IMR-90 (cell line): ENCODE data around the gene PHF8. TPM values are rescaled to one million over a fixed set of nuclear protein-coding genes. Genes with fewer than 3 reads are reported as not detected.

Experiments
- ATAC-seq: fragments of 200-7000 bp; cut with Tn5 transposase; 2 replicates; pipeline ENCODE4 v1.9.1; 2020; ENCODE audit warnings: low read depth, mild to moderate bottlenecking, moderate library complexity
- BruUV-seq: library from RNA; stranded (reverse); fragments of 400-500 nt; replicated peaks from 2 replicates; lab custom pipeline; 2021; lab: Mats Ljungman, UMichigan
- CTCF ChIA-PET: fragments of 300-600 bp; formaldehyde crosslinking; extraction: SDS; loops from one replicate; lab custom pipeline; 2021; ENCODE audit warnings: antibody characterized with exemption; lab: Yijun Ruan, JAX
- POLR2A ChIA-PET: fragments of 300-600 bp; sonication (Branson Sonifier 250); formaldehyde crosslinking; loops from one replicate; lab custom pipeline; 2022; ENCODE audit warnings: antibody characterized with exemption; ENCODE audit not compliant: unreplicated experiment; lab: Charles Lee
- DNase-seq: peaks from one replicate; pipeline ENCODE4 v3.0.0; 2013
- H2AFZ ChIP-seq: replicated peaks from 2 replicates; pipeline ENCODE3; 2013; ENCODE audit warnings: low read length, mild to moderate bottlenecking; ENCODE audit not compliant: poor library complexity
- H2AK5ac ChIP-seq: 2 replicates; pipeline ENCODE4 v1.6.1; 2013; ENCODE audit warnings: low read depth, low read length, inconsistent platforms
- H2AK9ac ChIP-seq: replicated peaks from 2 replicates; pipeline ENCODE3; 2013; ENCODE audit warnings: mild to moderate bottlenecking, low read depth, low read length, moderate library complexity; ENCODE audit not compliant: poor library complexity
- H2BK120ac ChIP-seq: 2 replicates; pipeline ENCODE4 v1.6.1; 2013; ENCODE audit warnings: low read depth, low read length, inconsistent platforms
- H2BK15ac ChIP-seq: 3 replicates; pipeline ENCODE4 v1.6.1; 2013; ENCODE audit warnings: low read depth, low read length, inconsistent platforms
- H2BK20ac ChIP-seq: 2 replicates; pipeline ENCODE4 v1.6.1; 2013; ENCODE audit warnings: low read depth, mild to moderate bottlenecking, inconsistent platforms, low read length, moderate library complexity
- H2BK5ac ChIP-seq: 2 replicates; pipeline ENCODE4 v1.6.1; 2013; ENCODE audit warnings: mild to moderate bottlenecking, low read depth, low read length, inconsistent platforms; ENCODE audit not compliant: poor library complexity, severe bottlenecking
- H3K14ac ChIP-seq: replicated peaks from 2 replicates; pipeline ENCODE4 v1.6.1; 2013; ENCODE audit warnings: low read depth, low read length, inconsistent platforms
- H3K18ac ChIP-seq: 2 replicates; pipeline ENCODE4 v1.6.1; 2013; ENCODE audit warnings: low read depth, low read length, control low read depth
- H3K23ac ChIP-seq: 2 replicates; pipeline ENCODE4 v1.6.1; 2013; ENCODE audit warnings: low read depth, low read length, inconsistent platforms
- H3K27ac ChIP-seq: 2 replicates; pipeline ENCODE4 v1.5.1; 2013; ENCODE audit warnings: mild to moderate bottlenecking, control low read depth, low read length; ENCODE audit not compliant: insufficient read depth
- H3K27me3 ChIP-seq: 2 replicates; pipeline ENCODE4 v1.6.1; 2013; ENCODE audit warnings: low read length; ENCODE audit not compliant: control insufficient read depth, insufficient read depth
- H3K36me3 ChIP-seq: 2 replicates; pipeline ENCODE4 v1.6.1; 2013; ENCODE audit warnings: low read length, mixed read lengths; ENCODE audit not compliant: control insufficient read depth, insufficient read depth
- H3K4ac ChIP-seq: 2 replicates; pipeline ENCODE4 v1.6.1; 2013; ENCODE audit warnings: low read depth, low read length, inconsistent platforms
- H3K4me1 ChIP-seq: 2 replicates; pipeline ENCODE4 v1.6.1; 2013; ENCODE audit warnings: low read length, mixed read lengths; ENCODE audit not compliant: control insufficient read depth, insufficient read depth
- H3K4me2 ChIP-seq: 2 replicates; pipeline ENCODE4 v1.6.1; 2013; ENCODE audit warnings: low read depth, mild to moderate bottlenecking, control low read depth, low read length, moderate library complexity
- H3K4me3 ChIP-seq: 2 replicates; pipeline ENCODE4 v1.5.1; 2013; ENCODE audit warnings: low read depth, mild to moderate bottlenecking, control low read depth, low read length, moderate library complexity; ENCODE audit not compliant: insufficient read depth
- H3K56ac ChIP-seq: 2 replicates; pipeline ENCODE4 v1.6.1; 2013; ENCODE audit warnings: low read length, inconsistent platforms; ENCODE audit not compliant: insufficient read depth; ENCODE audit errors: extremely low read depth
- H3K79me1 ChIP-seq, 2 experiments: 2 replicates each; pipeline ENCODE4 v1.6.1; 2013; ENCODE audit warnings: low read length in 2 of 2, inconsistent platforms in 1 of 2, low read depth in 1 of 2
- H3K9ac ChIP-seq: 2 replicates; pipeline ENCODE4 v1.6.1; 2013; ENCODE audit warnings: low read depth, low read length, control low read depth
- H3K9me1 ChIP-seq: 2 replicates; pipeline ENCODE4 v1.6.1; 2013; ENCODE audit warnings: low read length, inconsistent platforms; ENCODE audit not compliant: insufficient read depth
- H3K9me3 ChIP-seq: 2 replicates; pipeline ENCODE4 v1.6.1; 2013; ENCODE audit warnings: low read length; ENCODE audit not compliant: control insufficient read depth, insufficient read depth
- H4K20me1 ChIP-seq: 2 replicates; pipeline ENCODE4 v1.6.1; 2013; ENCODE audit warnings: low read length, inconsistent platforms; ENCODE audit not compliant: insufficient read depth
- H4K5ac ChIP-seq: 2 replicates; pipeline ENCODE4 v1.6.1; 2013; ENCODE audit warnings: mild to moderate bottlenecking, low read depth, low read length, control low read depth
- H4K8ac ChIP-seq, 2 experiments: 2 replicates each; pipeline ENCODE4 v1.6.1; 2013; ENCODE audit warnings: low read depth in 2 of 2, low read length in 2 of 2, control low read depth in 1 of 2, inconsistent platforms in 1 of 2
- H4K91ac ChIP-seq: 2 replicates; pipeline ENCODE4 v1.6.1; 2013; ENCODE audit warnings: low read depth, low read length, inconsistent platforms; ENCODE audit not compliant: insufficient read depth
- MAFK ChIP-seq: IDR thresholded peaks from 2 replicates; pipeline ENCODE4 v1.6.1; 2012; ENCODE audit warnings: low read depth, low read length, improper control_type of control experiment
- WGBS, 2 experiments: methylation state at CpG; one replicate each; pipeline versions ENCODE4 v1.1.5 to v1.1.7; 2013; ENCODE audit warnings: missing lambda C conversion rate in 2 of 2; ENCODE audit not compliant: insufficient read length in 1 of 2; ENCODE audit errors: extremely low coverage in 2 of 2; 5-methylcytosine and 5-hydroxymethylcytosine counted together
- dilution Hi-C: fragments of 300-500 bp; cut with HindIII; formaldehyde crosslinking; loops from one replicate; pipeline ENCODE4 v1.14.3; 2018; ENCODE audit warnings: low sequenced_read_pairs; ENCODE audit not compliant: unreplicated experiment
- in situ Hi-C: fragments of 300-500 bp; cut with MboI; formaldehyde crosslinking; loops from 3 replicates; pipeline ENCODE4 v1.14.3; 2019; ENCODE audit warnings: low sequenced_read_pairs, inconsistent platforms, mixed read lengths
- intact Hi-C: fragments of 100-400 bp; cut with micrococcal nuclease; formaldehyde crosslinking; loops from 2 replicates; pipeline ENCODE4 v1.10.0; 2022
- polyA plus RNA-seq, 3 experiments: library from polyadenylated mRNA; depleted of rRNA; stranded (reverse); fragments of >200 nt; gene quantifications; 2 replicates each; pipeline ENCODE4 v1.2.3, GENCODE V29; 2012; ENCODE audit warnings: low replicate concordance in 1 of 3
- total RNA-seq: library from RNA; depleted of rRNA; stranded (reverse); fragments of >200 nt; gene quantifications from 2 replicates; pipeline ENCODE4 v1.2.3, GENCODE V29; 2012

Gene PHF8
- total and polyA plus RNA-seq, 2 of the 4 experiments (the other 2 are of a cell fraction), result 12.8 to 15.2 TPM

DNA sequence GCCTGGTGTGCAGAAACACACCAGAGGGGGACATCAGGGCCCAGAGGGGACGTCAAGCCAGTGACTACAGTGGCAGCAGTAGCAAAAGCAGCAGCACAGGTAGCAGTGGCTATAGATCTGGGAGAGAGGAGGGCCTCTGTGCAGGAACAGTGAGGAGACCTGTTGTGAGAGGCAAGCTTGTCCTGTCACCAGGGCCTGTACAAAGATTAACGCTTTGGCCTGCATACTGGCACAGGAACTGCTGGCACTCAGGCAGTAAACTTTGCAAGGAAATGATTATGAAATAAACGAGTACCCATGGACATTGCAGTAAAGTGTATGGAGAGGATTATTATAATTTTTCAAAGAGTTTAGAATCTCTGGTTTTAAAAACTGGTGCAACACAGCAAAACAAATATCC is 5.5 kb upstream of the PHF8 start:
- DNase-seq (no peak), ATAC-seq (no peak)
- Histone ChIP-seq H2BK5ac (no peak overlapping the region), H3K4me3 (no peak overlapping the region), H2AK5ac (no peak overlapping the region), H3K4me1 (no peaks in the 10 kb centered on the region; the same call in 1 of the 2 replicates), H2AFZ (no peak overlapping the region), H3K9me3 (no peaks in the 10 kb centered on the region), H4K20me1 (no peaks in the 10 kb centered on the region), H3K18ac (no peak overlapping the region), H3K56ac (no peak overlapping the region), H2BK15ac (no peak overlapping the region), H3K23ac (no peak overlapping the region), H3K9ac (no peak overlapping the region), H3K4ac (no peak overlapping the region), H3K36me3 (no peaks in the 10 kb centered on the region), H3K27me3 (no peaks in the 10 kb centered on the region), H2AK9ac (no peak overlapping the region), H3K4me2 (no peak overlapping the region), H3K79me1 (peaks cover 0 to 6% of the 10 kb centered on the region in 2 experiments; a peak in 1 of 4 replicates), H4K91ac (no peak overlapping the region), H4K5ac (no peak overlapping the region), H4K8ac (no peak overlapping the region), H2BK120ac (no peak overlapping the region), H3K27ac (no peak overlapping the region), H3K14ac (no peak overlapping the region), H3K9me1 (0 out of 2 replicates have a peak, but pooled peaks cover 4% of the 10 kb centered on the region), H2BK20ac (no peak overlapping the region)
- POLR2A ChIA-PET, result no interaction called here
- no TSS peak for BruUV-seq
- in situ Hi-C loops, result loop anchor here (25.0 kb wide), 1 partner anchor 388 kb away; the partner anchor contains the start of gene TSR2
- dilution Hi-C loops, result no loop called here
- 40% methylated on average over 2 of the region's 3 CpGs; no CpG with 5 or more reads in 1 of the 2 experiments for WGBS, 2 experiments
- intact Hi-C loops, result no loop called here
- CTCF ChIA-PET, result interaction anchor here (1.6 kb wide), 1 partner anchor 10 kb away, joined by 3 read pairs; no protein-coding TSS in a partner anchor
- no peak for TF ChIP-seq MAFK
